HG03135 (cell line): ENCODE results near the gene HOXC12.

Experiments used
- ATAC-seq: cut with Tn5 transposase; IDR thresholded peaks from one replicate; pipeline ENCODE4 v1.9.1; 2021; ENCODE audit warnings: mild to moderate bottlenecking, moderate library complexity; ENCODE audit not compliant: unreplicated experiment

HOXC12 gene

GRCh38 chr12:53982648-53983567, 28.2 kb downstream of the HOXC12 start:
- ATAC-seq: no peak

GRCh38 chr12:53983568-53983949, 28.9 kb downstream of the HOXC12 start:
- ATAC-seq: no peak

GRCh38 chr12:53983950-53984572, 29.4 kb downstream of the HOXC12 start:
- ATAC-seq: no peak

GRCh38 chr12:53984901-53985691, 30.4 kb downstream of the HOXC12 start, which contains the start of gene HOXC10:
Gene HOXC10, plus strand, starts transcription at chr12:53985146. Its CDS starts 114 bp downstream, at chr12:53985260.
- ATAC-seq: no peak

- no peak for ATAC-seq
These were observed 30.9 kb downstream of the HOXC12 start for GRCh38 chr12:53985692-53985993.

GRCh38 chr12:53985994-53986685, 31.4 kb downstream of the HOXC12 start:
- ATAC-seq: no peak

GRCh38 chr12:53986686-53987483, 32.2 kb downstream of the HOXC12 start:
- ATAC-seq: no peak

GRCh38 chr12:53987787-53988230, 33.1 kb downstream of the HOXC12 start:
- no peak for ATAC-seq

GRCh38 chr12:53988541-53989226, 34.0 kb downstream of the HOXC12 start:
- no peak for ATAC-seq

- ATAC-seq: no peak
These were observed 34.8 kb downstream of the HOXC12 start for GRCh38 chr12:53989227-53990113.

- no peak for ATAC-seq
These were observed 35.8 kb downstream of the HOXC12 start for GRCh38 chr12:53990311-53991076.

- no peak for ATAC-seq
These were observed 36.4 kb downstream of the HOXC12 start for GRCh38 chr12:53991077-53991460.

- no peak for ATAC-seq
These were observed 37.7 kb downstream of the HOXC12 start for GRCh38 chr12:53992377-53992889.

- no peak for ATAC-seq
These were observed 38.7 kb downstream of the HOXC12 start for GRCh38 chr12:53993162-53994008.

GRCh38 chr12:53994009-53994263, 39.2 kb downstream of the HOXC12 start:
- ATAC-seq: no peak

GRCh38 chr12:53994264-53995001, 39.7 kb downstream of the HOXC12 start:
- ATAC-seq: no peak
